Erythroblast (primary cell): ENCODE data around the gene DHRS3.
"Not testable (repeated sequence)": the region's sequence is repeated elsewhere in the genome, so short reads cannot be mapped to it uniquely, and the experiment has no call there.

Source experiments
- DNase-seq, 2 experiments: peaks; one replicate each; lab custom pipeline; 2025; lab: John Stamatoyannopoulos, UW
- GATA1 ChIP-seq: IDR thresholded peaks from 2 replicates; pipeline ENCODE4 v1.6.1; 2011; ENCODE audit warnings: low read depth, mild to moderate bottlenecking, control low read depth, low read length, moderate library complexity
- POLR2A ChIP-seq: IDR thresholded peaks from 2 replicates; pipeline ENCODE4 v1.6.1; 2011; ENCODE audit warnings: mild to moderate bottlenecking, low read length

DHRS3 gene

GRCh38 chr1:12574757-12575139, 43.3 kb downstream of the DHRS3 start:
- no peak for TF ChIP-seq GATA1
- TF ChIP-seq POLR2A, result no peak
- no peak for DNase-seq

DNA sequence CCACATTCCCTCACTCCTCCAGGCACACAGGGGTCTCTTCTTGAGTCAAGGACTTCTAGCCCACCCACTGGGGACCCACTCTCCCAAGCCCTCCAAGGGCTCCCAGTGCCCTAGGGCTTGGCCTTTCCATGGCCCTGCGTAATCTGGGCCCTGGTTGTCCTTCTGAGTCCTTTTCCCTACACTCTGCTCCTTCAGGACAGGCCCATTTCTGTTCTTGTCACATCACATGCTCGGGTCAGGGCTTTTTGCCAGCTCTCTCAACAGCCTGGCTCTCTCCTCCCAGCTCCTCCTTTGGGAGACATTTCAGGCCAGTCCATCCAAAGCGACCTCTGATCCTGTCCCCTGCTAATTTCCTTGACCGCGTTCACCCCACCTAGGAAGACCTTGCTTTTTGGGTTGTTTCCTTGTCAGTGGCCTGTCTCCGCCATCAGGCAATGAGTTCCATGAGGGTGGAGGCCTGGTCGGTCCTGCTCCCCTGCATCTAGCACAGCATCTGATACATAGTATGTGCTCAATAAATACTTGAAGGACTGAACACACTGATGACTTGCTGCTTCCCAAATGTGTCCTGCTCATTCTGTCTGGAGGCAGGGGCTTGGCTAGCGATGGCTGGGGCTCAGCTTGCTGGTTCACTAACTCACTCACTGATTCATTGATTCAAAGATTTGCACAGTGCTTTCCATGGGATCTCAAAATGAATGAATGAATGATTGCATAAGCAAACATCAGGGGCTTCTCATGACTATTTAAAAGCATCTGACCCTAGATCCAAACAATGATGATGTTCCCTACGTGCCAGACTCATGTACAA, 44.8 kb downstream of the DHRS3 start:
- DNase-seq, result no peak
- no peak for TF ChIP-seq POLR2A
- TF ChIP-seq GATA1, result no peak

DNA sequence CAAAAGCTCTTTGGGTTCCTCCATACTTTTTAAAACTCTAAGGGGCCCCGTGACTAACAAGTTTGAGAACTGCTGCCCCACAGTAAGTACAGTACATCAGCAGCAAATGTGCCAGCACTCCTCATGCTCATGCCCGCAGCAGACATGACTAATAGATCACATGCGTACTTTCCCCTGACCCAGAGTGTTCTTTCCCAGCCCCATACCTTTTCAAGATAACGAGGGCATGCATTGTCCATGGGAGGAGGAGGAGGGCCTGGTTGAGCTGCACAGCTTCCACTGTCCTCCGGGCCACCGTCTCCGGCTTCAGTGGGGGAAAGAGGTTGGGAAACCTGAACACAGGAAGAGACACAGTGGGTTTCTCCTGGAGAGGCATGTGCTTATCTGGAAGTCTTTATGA, 45.5 kb downstream of the DHRS3 start:
- no peak for TF ChIP-seq GATA1
- no peak for DNase-seq

DNA sequence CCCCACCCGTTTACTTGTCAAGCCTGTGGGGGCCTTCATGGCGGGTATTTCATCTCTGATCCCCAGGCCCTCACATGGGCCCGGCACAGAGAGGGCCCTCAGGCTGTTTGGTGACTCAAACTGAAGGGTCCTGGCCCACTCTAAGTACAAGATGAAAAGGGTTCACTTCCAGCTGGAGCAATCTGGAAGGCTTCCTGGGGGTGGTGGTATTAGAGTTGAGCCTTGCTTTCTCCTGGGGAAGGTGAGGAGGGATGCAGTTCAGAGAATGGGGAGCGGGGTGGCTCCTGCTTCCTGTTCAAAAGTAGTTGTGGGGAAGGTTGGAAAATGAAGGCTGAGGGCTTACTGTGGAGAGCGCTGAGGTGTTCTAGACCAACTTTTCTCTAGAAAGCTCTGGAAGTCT, 47.7 kb downstream of the DHRS3 start:
- no peak for TF ChIP-seq POLR2A
- no peak for TF ChIP-seq GATA1
- no peak for DNase-seq

DNA sequence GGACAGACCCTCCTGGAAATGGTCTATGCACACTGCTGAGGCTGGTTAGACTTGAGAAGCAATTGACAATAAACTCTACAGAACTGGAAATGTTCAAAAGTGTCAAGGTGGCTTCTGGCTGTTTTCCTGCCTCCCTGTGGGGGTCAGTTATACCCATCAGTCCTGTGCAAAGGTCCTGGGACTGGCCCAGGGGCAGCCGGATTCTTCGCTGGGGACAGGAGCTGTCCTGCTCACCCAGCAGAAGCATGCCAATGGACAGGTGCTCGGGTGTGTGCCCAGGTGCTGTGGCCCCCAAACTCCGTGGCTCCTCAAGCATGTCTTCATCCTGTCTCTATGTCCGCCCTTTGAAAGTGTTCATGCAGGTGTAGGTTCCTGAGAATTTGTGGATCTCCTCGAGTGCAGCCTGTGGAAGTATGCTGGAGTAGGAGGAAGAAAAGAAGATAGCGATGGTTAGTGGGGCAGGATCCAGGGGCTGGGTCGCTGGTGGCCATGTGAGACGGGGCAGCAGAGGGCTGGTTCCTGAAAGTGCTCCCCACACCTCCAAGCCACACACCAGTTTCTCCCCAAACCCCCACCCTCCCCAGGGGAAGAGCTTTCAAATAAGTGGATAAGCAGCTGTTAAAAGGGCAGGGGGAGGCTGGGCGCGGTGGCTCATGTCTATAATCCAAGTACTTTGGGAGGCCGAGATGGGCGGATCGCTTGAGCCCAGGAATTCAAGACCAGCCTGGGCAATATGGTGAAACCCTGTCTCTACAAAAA, 49.8 kb downstream of the DHRS3 start:
- no peak for DNase-seq
- TF ChIP-seq GATA1 (no peak), POLR2A (no peak)

DNA sequence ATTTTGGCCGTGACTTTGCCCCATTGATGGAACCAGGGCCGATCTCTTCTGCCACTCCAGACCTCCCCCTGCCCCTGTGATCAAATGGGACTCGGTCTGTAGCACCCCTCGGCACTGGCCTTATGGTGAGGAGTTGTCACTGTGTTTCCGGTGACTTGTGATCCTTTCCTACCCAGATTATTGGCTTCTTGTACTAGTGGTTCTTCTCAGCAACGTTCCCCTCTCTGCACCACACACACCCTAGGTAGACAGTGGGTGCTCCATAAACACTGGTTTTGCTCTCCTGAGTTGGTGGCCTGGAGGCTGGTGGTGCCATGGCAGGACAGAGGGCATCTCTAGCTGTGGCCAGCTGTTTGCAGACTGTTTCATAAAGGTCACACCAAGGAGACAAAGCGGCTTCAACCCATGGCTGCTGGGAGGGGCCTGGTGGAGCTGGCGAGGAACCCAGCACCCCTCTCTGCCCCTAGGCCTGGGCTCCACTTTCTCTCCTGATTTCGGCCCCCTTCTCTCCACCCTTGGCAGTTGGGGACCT, 50.7 kb downstream of the DHRS3 start:
- TF ChIP-seq POLR2A, result no peak
- TF ChIP-seq GATA1, result no peak
- no peak for DNase-seq

- DNase-seq, result no peak
- TF ChIP-seq GATA1 (no peak), POLR2A (no peak)
These were observed 51.3 kb downstream of the DHRS3 start for GRCh38 chr1:12566484-12567287.

- no peak for DNase-seq
- no peak for TF ChIP-seq GATA1
- no peak for TF ChIP-seq POLR2A
These were observed 52.1 kb downstream of the DHRS3 start for GRCh38 chr1:12565966-12566352.

DNA sequence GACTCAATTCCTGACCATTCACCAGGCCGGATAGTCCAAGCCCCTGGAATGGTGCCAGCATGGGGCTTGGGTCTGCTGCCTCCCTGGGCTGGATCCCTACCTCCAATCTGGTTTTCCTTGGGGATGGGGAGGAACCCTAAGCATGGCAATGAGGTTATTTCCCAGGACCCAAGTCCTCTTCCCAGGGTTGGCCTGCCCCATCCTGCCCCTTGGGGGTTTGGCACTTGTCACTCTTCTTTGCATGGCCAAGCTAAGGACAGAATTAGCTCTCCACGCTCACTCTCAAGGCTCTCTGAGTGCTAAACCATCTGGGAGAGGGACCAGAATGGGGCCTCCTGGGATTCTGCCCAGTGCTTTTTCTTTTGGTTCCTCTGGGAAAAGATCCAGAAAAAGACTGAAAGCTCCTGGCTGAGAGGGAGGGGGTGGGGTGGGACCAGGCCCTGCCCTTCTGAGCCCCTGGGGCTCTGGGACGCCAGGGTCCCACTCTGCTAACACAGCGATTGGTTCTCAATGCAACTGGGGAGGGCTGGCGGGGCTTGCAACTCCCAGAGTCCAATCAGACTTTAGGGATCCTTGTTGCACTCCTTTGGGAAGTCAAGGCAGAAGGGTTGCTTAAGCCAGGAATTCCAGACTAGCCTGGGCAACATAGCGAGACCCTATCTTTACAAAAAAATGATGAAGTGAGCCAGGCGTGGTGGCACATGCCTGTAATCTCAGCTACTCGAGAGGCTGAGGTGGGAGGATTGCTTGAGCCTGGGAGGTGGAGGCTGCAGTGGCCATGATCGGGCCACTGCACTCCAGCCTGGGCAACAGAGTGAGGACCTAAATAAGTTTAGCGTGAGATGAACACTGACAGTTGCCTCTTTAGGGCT, 52.7 kb downstream of the DHRS3 start:
- no peak for DNase-seq
- TF ChIP-seq GATA1 (no peak), POLR2A (no peak)

- not testable (repeated sequence) for DNase-seq
These were observed 53.8 kb downstream of the DHRS3 start for GRCh38 chr1:12564251-12564650.

DNA sequence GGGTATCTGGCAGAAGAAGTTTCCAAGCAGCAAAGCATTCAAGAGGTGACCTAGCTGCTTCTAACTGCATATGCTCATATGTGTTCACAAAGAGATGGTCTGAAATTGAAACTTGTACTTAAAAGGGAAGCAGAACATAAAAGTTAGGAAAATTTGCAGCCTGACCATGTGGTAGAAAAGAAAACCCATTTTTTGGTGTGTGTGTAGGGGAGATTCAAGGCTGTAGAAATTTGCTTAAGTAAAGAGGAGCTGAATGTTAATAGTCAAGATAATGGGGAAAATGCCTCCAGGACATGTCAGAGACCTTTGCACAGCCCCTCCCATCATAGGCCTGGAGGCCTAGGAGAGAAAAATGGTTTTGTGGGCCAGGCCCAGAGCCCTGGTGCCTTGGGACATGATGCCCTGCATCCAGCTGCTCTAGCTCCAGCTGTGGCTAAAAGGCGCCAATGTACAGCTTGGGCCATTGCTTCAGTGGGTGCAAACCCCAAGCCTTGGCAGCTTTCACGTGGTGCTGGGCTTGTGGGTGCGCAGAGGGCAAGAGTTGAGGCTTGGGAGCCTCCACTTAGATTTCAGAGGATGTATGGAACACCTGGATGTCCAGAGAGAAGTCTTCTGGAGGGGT, 54.9 kb downstream of the DHRS3 start:
- TF ChIP-seq POLR2A (no peak), GATA1 (no peak)
- DNase-seq, result no peak

GRCh38 chr1:12561121-12561520, 56.9 kb downstream of the DHRS3 start:
- TF ChIP-seq POLR2A, result no peak
- no peak for TF ChIP-seq GATA1
- no peak for DNase-seq
